ENCODE results near the gene BCDIN3D.

GRCh38 chr12:49794811-49795653 is 47.9 kb downstream of the BCDIN3D start:
- TF ChIP-seq, protein P1, sequence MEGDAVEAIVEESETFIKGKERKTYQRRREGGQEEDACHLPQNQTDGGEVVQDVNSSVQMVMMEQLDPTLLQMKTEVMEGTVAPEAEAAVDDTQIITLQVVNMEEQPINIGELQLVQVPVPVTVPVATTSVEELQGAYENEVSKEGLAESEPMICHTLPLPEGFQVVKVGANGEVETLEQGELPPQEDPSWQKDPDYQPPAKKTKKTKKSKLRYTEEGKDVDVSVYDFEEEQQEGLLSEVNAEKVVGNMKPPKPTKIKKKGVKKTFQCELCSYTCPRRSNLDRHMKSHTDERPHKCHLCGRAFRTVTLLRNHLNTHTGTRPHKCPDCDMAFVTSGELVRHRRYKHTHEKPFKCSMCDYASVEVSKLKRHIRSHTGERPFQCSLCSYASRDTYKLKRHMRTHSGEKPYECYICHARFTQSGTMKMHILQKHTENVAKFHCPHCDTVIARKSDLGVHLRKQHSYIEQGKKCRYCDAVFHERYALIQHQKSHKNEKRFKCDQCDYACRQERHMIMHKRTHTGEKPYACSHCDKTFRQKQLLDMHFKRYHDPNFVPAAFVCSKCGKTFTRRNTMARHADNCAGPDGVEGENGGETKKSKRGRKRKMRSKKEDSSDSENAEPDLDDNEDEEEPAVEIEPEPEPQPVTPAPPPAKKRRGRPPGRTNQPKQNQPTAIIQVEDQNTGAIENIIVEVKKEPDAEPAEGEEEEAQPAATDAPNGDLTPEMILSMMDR (IDR thresholded peaks at IDR 0.05), result no peak
- no peak for TF ChIP-seq POLR2A (IDR thresholded peaks at IDR 0.05)

Data from Peyer's patch (tissue), 4 donors.